Neutrophil (primary cell): ENCODE data around the gene EGFLAM.

Experiments
- H3K27ac ChIP-seq: fragments of 200-600 bp; sonication (generic); 2 replicates; pipeline ENCODE4 v1.5.1; 2016; ENCODE audit warnings: mild to moderate bottlenecking, moderate library complexity
- H3K27me3 ChIP-seq: fragments of 200-600 bp; sonication (generic); 2 replicates; pipeline ENCODE4 v1.6.0; 2016; ENCODE audit warnings: mild to moderate bottlenecking
- H3K36me3 ChIP-seq: fragments of 200-600 bp; sonication (generic); 2 replicates; pipeline ENCODE4 v1.5.1; 2017
- H3K4me1 ChIP-seq, 2 experiments: fragments of 200-600 bp in 1 of 2; sonication (generic) in 1 of 2; 1 replicate in 1 of 2; 2 replicates in 1 of 2; pipeline versions ENCODE4 v1.5.1 to v1.6.1; 2013 to 2016; ENCODE audit warnings: low read depth in 1 of 2, low read length in 1 of 2, mild to moderate bottlenecking in 1 of 2, moderate library complexity in 1 of 2; ENCODE audit not compliant: control insufficient read depth in 1 of 2, insufficient read depth in 1 of 2
- H3K4me3 ChIP-seq, 2 experiments: fragments of 200-600 bp in 1 of 2; sonication (generic) in 1 of 2; 1 replicate in 1 of 2; 2 replicates in 1 of 2; pipeline ENCODE4 v1.5.1; 2013 to 2016; ENCODE audit warnings: low read depth in 1 of 2, low read length in 1 of 2, mild to moderate bottlenecking in 1 of 2, moderate library complexity in 1 of 2
- H3K9me3 ChIP-seq: fragments of 200-600 bp; sonication (generic); 2 replicates; pipeline ENCODE4 v1.5.1; 2016
- CTCF ChIP-seq: fragments of 200-600 bp; sonication (generic); IDR thresholded peaks from 2 replicates; pipeline ENCODE4 v1.5.1; 2016; ENCODE audit warnings: antibody characterized with exemption

Gene EGFLAM

GRCh38 chr5:38245307-38245706 is 13.1 kb upstream of the EGFLAM start:
- H3K4me3 ChIP-seq = no peak overlapping the region
- H3K36me3 ChIP-seq = no peaks in the 10 kb centered on the region
- H3K27me3 ChIP-seq = peaks cover 4% of the 10 kb centered on the region
- no peaks in the 10 kb centered on the region for H3K4me1 ChIP-seq
- no peak overlapping the region for H3K27ac ChIP-seq
- no peak for TF ChIP-seq CTCF
- no peaks in the 10 kb centered on the region for H3K9me3 ChIP-seq

- no peak overlapping the region for H3K27ac ChIP-seq
- peaks cover 10% of the 10 kb centered on the region for H3K27me3 ChIP-seq
- H3K4me3 ChIP-seq = no peak overlapping the region
- TF ChIP-seq CTCF = no peak
- H3K4me1 ChIP-seq = no peaks in the 10 kb centered on the region
- H3K36me3 ChIP-seq = no peaks in the 10 kb centered on the region
- H3K9me3 ChIP-seq = no peaks in the 10 kb centered on the region
Measured at GRCh38 chr5:38249301-38249700, 9.1 kb upstream of the EGFLAM start.

- Histone ChIP-seq H3K9me3 (no peaks in the 10 kb centered on the region), H3K4me3 (no peak overlapping the region), H3K27me3 (peaks cover 15% of the 10 kb centered on the region), H3K36me3 (no peaks in the 10 kb centered on the region), H3K4me1 (no peaks in the 10 kb centered on the region), H3K27ac (no peak overlapping the region)
- no peak for TF ChIP-seq CTCF
Measured at GRCh38 chr5:38249812-38250211, 8.5 kb upstream of the EGFLAM start.

- no peak overlapping the region for H3K27ac ChIP-seq
- no peak overlapping the region for H3K4me3 ChIP-seq
- no peaks in the 10 kb centered on the region for H3K36me3 ChIP-seq
- no peak for TF ChIP-seq CTCF
- peaks cover 26% of the 10 kb centered on the region for H3K27me3 ChIP-seq
- H3K4me1 ChIP-seq = no peaks in the 10 kb centered on the region
- H3K9me3 ChIP-seq = no peaks in the 10 kb centered on the region
Measured at GRCh38 chr5:38250763-38251448, 7.5 kb upstream of the EGFLAM start.

- Histone ChIP-seq H3K27me3 (peaks cover 55% of the 10 kb centered on the region), H3K27ac (no peak overlapping the region), H3K36me3 (no peaks in the 10 kb centered on the region), H3K4me1 (no peaks in the 10 kb centered on the region), H3K9me3 (no peaks in the 10 kb centered on the region), H3K4me3 (no peak overlapping the region)
- TF ChIP-seq CTCF = no peak
Measured at GRCh38 chr5:38253759-38254158, 4.6 kb upstream of the EGFLAM start.
